ENCODE data around the gene MAP2K5. TPM values are rescaled to one million over a fixed set of nuclear protein-coding genes. Genes with fewer than 3 reads are reported as not detected.
A peak's percentile ranks its signal among the peaks of the same experiment; 100 is the strongest.

The MAP2K5 gene
- total RNA-seq, 1 experiment from 2014 or later, result 32.0 TPM

DNA sequence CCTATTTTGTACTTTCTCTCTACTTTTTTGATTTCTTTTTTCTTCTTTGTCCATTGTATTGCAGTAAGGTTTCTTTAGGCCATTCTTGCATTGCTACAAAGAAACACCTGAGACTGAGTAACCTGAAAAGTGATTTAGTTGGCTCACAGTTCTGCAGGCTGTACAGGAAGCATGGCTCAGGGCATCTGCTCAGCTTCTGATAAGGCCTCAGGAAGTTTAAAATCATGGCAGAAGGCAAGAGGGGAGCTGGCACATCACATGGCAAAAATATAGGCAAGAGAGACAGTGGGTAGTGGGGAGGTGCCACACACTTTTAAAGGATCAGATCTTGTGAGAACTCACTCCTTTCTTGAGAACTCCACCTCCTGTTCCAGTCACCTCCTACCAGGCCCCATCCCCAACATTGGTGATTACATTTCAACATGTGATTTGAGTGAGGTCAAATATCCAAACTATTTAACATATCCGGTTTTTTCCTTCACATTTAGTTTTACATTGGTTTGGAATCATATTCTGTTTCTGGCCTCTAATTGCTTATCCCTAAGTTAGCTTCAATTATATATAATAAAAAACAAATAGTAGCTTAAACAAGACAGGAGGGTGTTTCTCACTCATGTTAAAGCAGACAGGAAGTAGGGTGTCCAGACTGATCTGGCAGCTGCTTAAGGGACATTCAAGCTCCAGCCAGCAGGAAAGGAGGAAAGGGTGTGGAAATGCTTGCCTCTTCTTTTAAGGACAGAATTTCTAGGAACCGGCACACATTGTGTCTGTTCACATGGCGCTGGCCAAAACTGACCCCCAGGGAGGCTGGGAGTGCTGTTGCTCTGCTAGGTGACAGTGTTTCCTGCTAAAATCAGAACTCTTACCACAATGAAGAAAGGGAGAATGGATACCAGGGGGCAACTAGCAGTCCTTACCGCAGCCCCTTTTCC is 254.0 kb downstream of the MAP2K5 start:
- Histone ChIP-seq H3K4me2 (ENCODE audit: low read depth, low read length, poor library complexity, severe bottlenecking) (no peak overlapping the region), H3K9ac (ENCODE audit: low read length) (no peak overlapping the region), H3K9me3 (ENCODE audit: low read length) (no peaks in the 10 kb centered on the region)

DNA sequence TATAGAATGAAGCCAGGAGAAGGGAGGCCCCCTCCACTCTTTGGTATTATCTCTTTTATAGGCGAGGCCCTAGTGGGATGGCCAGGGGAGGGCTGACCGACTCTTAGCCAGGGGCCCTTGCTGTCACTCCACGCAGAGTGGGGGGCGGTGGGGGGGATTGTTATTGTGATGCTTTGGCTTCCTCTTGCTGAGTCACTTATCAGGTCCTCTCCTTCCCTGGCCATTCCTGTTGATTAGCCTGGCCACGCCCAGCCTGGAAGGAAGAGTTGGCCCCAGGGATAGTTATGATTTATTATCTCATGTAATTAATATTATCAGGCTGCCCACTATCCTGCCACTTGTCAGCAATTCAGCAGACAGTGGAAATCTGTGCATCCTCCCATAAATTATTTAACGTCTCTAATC is 257.3 kb downstream of the MAP2K5 start:
- no peaks in the 10 kb centered on the region for H3K79me2 ChIP-seq (ENCODE audit: low read length)
- 0 out of 2 replicates have a peak, but pooled peaks cover 5% of the 10 kb centered on the region for H3K36me3 ChIP-seq (ENCODE audit: insufficient read depth, low read length)
- DNase-seq, result no peak
- H3K9me3 ChIP-seq (ENCODE audit: low read length), result no peaks in the 10 kb centered on the region
- no peak overlapping the region for H3K27ac ChIP-seq (ENCODE audit: low read length)
- H3K4me2 ChIP-seq (ENCODE audit: low read depth, low read length, poor library complexity, severe bottlenecking), result no peak overlapping the region
- no peaks in the 10 kb centered on the region for H4K20me1 ChIP-seq (ENCODE audit: insufficient read depth, low read depth, low read length)
- no peaks in the 10 kb centered on the region for H3K27me3 ChIP-seq (ENCODE audit: low read length)
- no peak overlapping the region for H2AFZ ChIP-seq (ENCODE audit: low read length)
- no peaks in the 10 kb centered on the region for H3K9me2 ChIP-seq (replicated peaks; ENCODE audit: insufficient read depth, low read length)
- H3K9ac ChIP-seq (ENCODE audit: low read length), result no peak overlapping the region
- H3K4me3 ChIP-seq (ENCODE audit: low read length), result no peak overlapping the region
- H3K4me1 ChIP-seq (ENCODE audit: low read length), result peaks cover 17% of the 10 kb centered on the region

More for the DNA sequence above, 254.0 kb downstream of the MAP2K5 start:
- DNase-seq, result no peak
- H3K79me2 ChIP-seq (ENCODE audit: low read length), result no peaks in the 10 kb centered on the region
- no peaks in the 10 kb centered on the region for H4K20me1 ChIP-seq (ENCODE audit: insufficient read depth, low read depth, low read length)
- H3K27ac ChIP-seq (ENCODE audit: low read length), result no peak overlapping the region
- no peaks in the 10 kb centered on the region for H3K4me1 ChIP-seq (ENCODE audit: low read length)
- 0 out of 2 replicates have a peak, but pooled peaks cover 5% of the 10 kb centered on the region for H3K36me3 ChIP-seq (ENCODE audit: insufficient read depth, low read length)
- H3K27me3 ChIP-seq (ENCODE audit: low read length), result no peaks in the 10 kb centered on the region
- no peaks in the 10 kb centered on the region for H3K9me2 ChIP-seq (replicated peaks; ENCODE audit: insufficient read depth, low read length)
- no peak overlapping the region for H2AFZ ChIP-seq (ENCODE audit: low read length)
- H3K4me3 ChIP-seq (ENCODE audit: low read length), result no peak overlapping the region

DNA sequence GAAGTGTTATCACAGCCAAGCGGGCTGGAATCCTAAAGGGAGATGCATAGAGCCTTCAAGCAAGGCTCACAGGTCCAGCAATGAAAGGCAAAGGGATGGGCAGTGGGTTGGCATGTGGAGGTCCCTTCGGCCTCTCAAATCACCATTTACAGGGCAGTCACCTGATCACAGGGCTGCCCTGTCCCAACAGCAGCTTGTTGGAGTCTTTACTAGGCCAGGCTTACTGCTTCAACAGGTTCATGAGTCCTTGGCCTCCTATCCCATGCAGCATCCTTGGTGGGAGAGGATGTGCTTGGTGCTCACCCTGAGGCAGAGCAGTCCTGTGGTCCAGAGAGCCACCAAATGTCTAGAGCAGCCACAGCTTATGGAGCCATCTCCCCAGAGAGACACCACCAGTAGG is 258.6 kb downstream of the MAP2K5 start:
- DNase-seq, result no peak
- Histone ChIP-seq H3K27ac (ENCODE audit: low read length) (no peak overlapping the region), H3K4me1 (ENCODE audit: low read length) (peaks cover 17% of the 10 kb centered on the region), H3K36me3 (ENCODE audit: insufficient read depth, low read length) (no peaks in the 10 kb centered on the region), H3K79me2 (ENCODE audit: low read length) (no peaks in the 10 kb centered on the region), H3K9me3 (ENCODE audit: low read length) (no peaks in the 10 kb centered on the region), H3K4me3 (ENCODE audit: low read length) (no peak overlapping the region), H3K9ac (ENCODE audit: low read length) (no peak overlapping the region), H3K9me2 (replicated peaks; ENCODE audit: insufficient read depth, low read length) (no peaks in the 10 kb centered on the region), H2AFZ (ENCODE audit: low read length) (no peak overlapping the region), H3K4me2 (ENCODE audit: low read depth, low read length, poor library complexity, severe bottlenecking) (no peak overlapping the region), H3K27me3 (ENCODE audit: low read length) (no peaks in the 10 kb centered on the region), H4K20me1 (ENCODE audit: insufficient read depth, low read depth, low read length) (no peaks in the 10 kb centered on the region)

- H3K27ac ChIP-seq (ENCODE audit: low read length), result no peak overlapping the region
These were observed 259.7 kb downstream of the MAP2K5 start for GRCh38 chr15:67801926-67802914.

GRCh38 chr15:67803299-67803698 is 260.8 kb downstream of the MAP2K5 start:
- H3K27me3 ChIP-seq (ENCODE audit: low read length), result no peaks in the 10 kb centered on the region
- H3K4me3 ChIP-seq (ENCODE audit: low read length), result no peak overlapping the region
- H3K9me3 ChIP-seq (ENCODE audit: low read length), result no peaks in the 10 kb centered on the region
- peak; percentile 46 for DNase-seq
- no peaks in the 10 kb centered on the region for H3K36me3 ChIP-seq (ENCODE audit: insufficient read depth, low read length)
- no peak overlapping the region for H3K4me2 ChIP-seq (ENCODE audit: low read depth, low read length, poor library complexity, severe bottlenecking)
- no peak overlapping the region for H3K27ac ChIP-seq (ENCODE audit: low read length)
- H3K4me1 ChIP-seq (ENCODE audit: low read length), result peaks cover 17% of the 10 kb centered on the region
- no peaks in the 10 kb centered on the region for H3K9me2 ChIP-seq (replicated peaks; ENCODE audit: insufficient read depth, low read length)
- H3K9ac ChIP-seq (ENCODE audit: low read length), result no peak overlapping the region
- H3K79me2 ChIP-seq (ENCODE audit: low read length), result no peaks in the 10 kb centered on the region
- no peak overlapping the region for H2AFZ ChIP-seq (ENCODE audit: low read length)
- no peaks in the 10 kb centered on the region for H4K20me1 ChIP-seq (ENCODE audit: insufficient read depth, low read depth, low read length)

More at GRCh38 chr15:67801926-67802914, 259.7 kb downstream of the MAP2K5 start:
- Histone ChIP-seq H3K9me2 (replicated peaks; ENCODE audit: insufficient read depth, low read length) (no peaks in the 10 kb centered on the region), H3K9ac (ENCODE audit: low read length) (no peak overlapping the region), H3K27me3 (ENCODE audit: low read length) (no peaks in the 10 kb centered on the region), H3K4me1 (ENCODE audit: low read length) (peaks cover 17% of the 10 kb centered on the region), H3K9me3 (ENCODE audit: low read length) (no peaks in the 10 kb centered on the region), H3K79me2 (ENCODE audit: low read length) (no peaks in the 10 kb centered on the region), H3K36me3 (ENCODE audit: insufficient read depth, low read length) (no peaks in the 10 kb centered on the region), H2AFZ (ENCODE audit: low read length) (no peak overlapping the region), H3K4me2 (ENCODE audit: low read depth, low read length, poor library complexity, severe bottlenecking) (no peak overlapping the region), H4K20me1 (ENCODE audit: insufficient read depth, low read depth, low read length) (no peaks in the 10 kb centered on the region), H3K4me3 (ENCODE audit: low read length) (no peak overlapping the region)
- DNase-seq, result no peak

- Histone ChIP-seq H3K4me1 (ENCODE audit: low read length) (peaks cover 17% of the 10 kb centered on the region), H3K27me3 (ENCODE audit: low read length) (no peaks in the 10 kb centered on the region), H3K9ac (ENCODE audit: low read length) (no peak overlapping the region), H3K79me2 (ENCODE audit: low read length) (no peaks in the 10 kb centered on the region), H4K20me1 (ENCODE audit: insufficient read depth, low read depth, low read length) (no peaks in the 10 kb centered on the region), H3K36me3 (ENCODE audit: insufficient read depth, low read length) (no peaks in the 10 kb centered on the region), H3K4me2 (ENCODE audit: low read depth, low read length, poor library complexity, severe bottlenecking) (no peak overlapping the region), H3K27ac (ENCODE audit: low read length) (no peak overlapping the region), H3K9me3 (ENCODE audit: low read length) (no peaks in the 10 kb centered on the region), H3K9me2 (replicated peaks; ENCODE audit: insufficient read depth, low read length) (no peaks in the 10 kb centered on the region), H2AFZ (ENCODE audit: low read length) (no peak overlapping the region), H3K4me3 (ENCODE audit: low read length) (no peak overlapping the region)
- DNase-seq, result no peak
These were observed 261.7 kb downstream of the MAP2K5 start for GRCh38 chr15:67803996-67804843.

DNA sequence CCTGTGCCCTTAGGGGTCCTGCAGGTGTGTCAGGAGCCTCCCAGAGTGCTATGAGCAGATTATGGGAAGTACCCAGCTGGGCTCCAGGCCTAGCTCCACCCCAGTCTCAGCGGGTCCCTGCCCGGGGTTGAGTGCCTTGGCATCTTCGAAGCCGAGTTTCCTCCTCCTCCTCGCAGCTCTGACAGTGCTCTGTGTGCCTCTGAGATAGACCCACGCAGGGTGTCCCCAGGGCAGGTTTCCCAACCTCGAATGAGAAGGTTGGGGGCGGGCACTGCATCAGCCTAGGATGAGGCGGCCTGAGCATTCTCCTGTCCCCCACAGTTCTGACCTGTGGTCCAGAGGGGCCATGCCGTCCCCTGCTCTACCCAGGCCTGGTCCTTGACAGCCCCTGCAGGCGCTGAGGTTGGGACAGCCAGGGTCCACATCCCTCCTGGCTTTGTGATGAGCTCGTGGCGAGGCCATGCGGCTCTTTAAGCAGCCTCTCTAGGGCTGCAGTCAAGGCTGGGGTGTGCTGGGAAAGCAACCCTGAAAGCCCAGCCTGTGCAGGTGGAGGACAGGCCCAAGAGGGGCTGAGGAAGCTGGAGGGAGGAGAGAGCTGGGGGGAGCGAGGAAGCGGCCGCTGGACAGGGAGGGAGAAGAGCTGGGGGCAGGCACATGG is 262.6 kb downstream of the MAP2K5 start:
- Histone ChIP-seq H4K20me1 (ENCODE audit: insufficient read depth, low read depth, low read length) (no peaks in the 10 kb centered on the region), H2AFZ (ENCODE audit: low read length) (no peak overlapping the region), H3K79me2 (ENCODE audit: low read length) (no peaks in the 10 kb centered on the region), H3K27ac (ENCODE audit: low read length) (no peak overlapping the region), H3K27me3 (ENCODE audit: low read length) (no peaks in the 10 kb centered on the region), H3K4me2 (ENCODE audit: low read depth, low read length, poor library complexity, severe bottlenecking) (no peak overlapping the region), H3K9me2 (replicated peaks; ENCODE audit: insufficient read depth, low read length) (no peaks in the 10 kb centered on the region), H3K9me3 (ENCODE audit: low read length) (no peaks in the 10 kb centered on the region), H3K36me3 (ENCODE audit: insufficient read depth, low read length) (no peaks in the 10 kb centered on the region), H3K9ac (ENCODE audit: low read length) (no peak overlapping the region), H3K4me1 (ENCODE audit: low read length) (peaks cover 17% of the 10 kb centered on the region), H3K4me3 (ENCODE audit: low read length) (no peak overlapping the region)
- no peak for DNase-seq

All from Karpas-422 (cell line).